CD4-positive, alpha-beta T cell (primary cell): ENCODE results near the gene ANAPC7. TPM values are rescaled to one million over a fixed set of nuclear protein-coding genes. Genes with fewer than 3 reads are reported as not detected.
"Not testable (repeated sequence)": the region's sequence is repeated elsewhere in the genome, so short reads cannot be mapped to it uniquely, and the experiment has no call there.

ENCODE experiments used
- ATAC-seq: fragments of 200-7000 bp; cut with Tn5 transposase; one replicate; pipeline ENCODE4 v1.10.0; 2022; ENCODE audit warnings: mild to moderate bottlenecking; ENCODE audit not compliant: poor library complexity
- CTCF ChIA-PET: fragments of 350-600 bp; sonication (Branson Sonifier 250); formaldehyde crosslinking; loops from one replicate; lab custom pipeline; 2021; ENCODE audit warnings: antibody characterized with exemption, inconsistent platforms; lab: Charles Lee
- POLR2A ChIA-PET: fragments of 350-600 bp; sonication (Branson Sonifier 250); formaldehyde crosslinking; loops from one replicate; lab custom pipeline; 2021; ENCODE audit warnings: antibody characterized with exemption, inconsistent platforms; lab: Charles Lee
- DNase-seq, 14 experiments: peaks; one replicate each; pipeline ENCODE4 v3.0.0-alpha.2; 2013 to 2020; ENCODE audit warnings: mixed read lengths in 2 of 14
- H3K27ac ChIP-seq, 2 donors: one replicate each; pipeline versions ENCODE4 v1.5.1 to v1.7.0; 2013; ENCODE audit warnings: low read length in 2 of 2, low read depth in 1 of 2, mild to moderate bottlenecking in 1 of 2
- H3K27me3 ChIP-seq, 2 experiments: 1 replicate in 1 of 2; 2 replicates in 1 of 2; pipeline versions ENCODE4 v1.6.1 to v1.7.0; 2013; ENCODE audit warnings: low read length in 2 of 2, control low read depth in 1 of 2, mild to moderate bottlenecking in 1 of 2, moderate library complexity in 1 of 2; ENCODE audit not compliant: insufficient read depth in 2 of 2, control insufficient read depth in 1 of 2
- H3K36me3 ChIP-seq: one replicate; pipeline ENCODE4 v1.6.1; 2013; ENCODE audit warnings: low read length, control low read depth; ENCODE audit not compliant: insufficient read depth
- H3K4me1 ChIP-seq: one replicate; pipeline ENCODE4 v1.6.1; 2013; ENCODE audit warnings: low read length, control low read depth; ENCODE audit not compliant: insufficient read depth
- H3K4me3 ChIP-seq: one replicate; pipeline ENCODE4 v1.5.1; 2013; ENCODE audit warnings: mild to moderate bottlenecking, low read length, moderate library complexity
- H3K9me3 ChIP-seq, 2 experiments: 1 replicate in 1 of 2; 2 replicates in 1 of 2; pipeline versions ENCODE4 v1.6.1 to v1.7.0; 2013; ENCODE audit warnings: low read length in 2 of 2, mild to moderate bottlenecking in 2 of 2, control low read depth in 1 of 2, moderate library complexity in 1 of 2; ENCODE audit not compliant: control insufficient read depth in 1 of 2, insufficient read depth in 1 of 2
- H3K27ac Mint-ChIP-seq: one replicate; pipeline ENCODE4 v1.8.0; 2020; ENCODE audit warnings: mixed read lengths
- H3K27me3 Mint-ChIP-seq: one replicate; pipeline ENCODE4 v1.8.0; 2021; ENCODE audit warnings: mixed read lengths
- H3K36me3 Mint-ChIP-seq: one replicate; pipeline ENCODE4 v1.8.0; 2021; ENCODE audit warnings: low read depth, mixed read lengths
- H3K4me1 Mint-ChIP-seq: one replicate; pipeline ENCODE4 v1.8.0; 2021; ENCODE audit warnings: low read depth, mixed read lengths
- H3K4me3 Mint-ChIP-seq: one replicate; pipeline ENCODE4 v1.8.0; 2020; ENCODE audit warnings: mild to moderate bottlenecking, mixed read lengths
- H3K9me3 Mint-ChIP-seq: one replicate; pipeline ENCODE4 v1.8.0; 2020; ENCODE audit warnings: mixed read lengths
- CTCF ChIP-seq: fragments of 200-600 bp; IDR thresholded peaks from one replicate; pipeline ENCODE4 v1.8.0; 2022; ENCODE audit warnings: antibody characterized with exemption, mild to moderate bottlenecking
- intact Hi-C, 2 experiments: fragments of 100-400 bp; cut with DNase I in 1 of 2; cut with micrococcal nuclease in 1 of 2; formaldehyde crosslinking; loops; one replicate each; pipeline versions ENCODE4 v1.15.1 to v1.9.0; 2023 to 2025; cut with DNase I, micrococcal nuclease
- total RNA-seq, 174 experiments: library from RNA in 2 of 174; stranded (reverse) in 2 of 174; gene quantifications; one replicate each; pipeline ENCODE4 v1.2.3 and lab custom pipeline; 2021 to 2026

Gene ANAPC7
- total RNA-seq, 2 experiments from 2014 or later = 16.4 to 18.2 TPM

- no peak overlapping the region for H3K4me3 Mint-ChIP-seq
- intact Hi-C loops = no loop called here
- Histone ChIP-seq H3K27ac (no peak overlapping the region), H3K4me1 (no peaks in the 10 kb centered on the region), H3K9me3 (no peaks in the 10 kb centered on the region), H3K4me3 (no peak overlapping the region), H3K36me3 (no peaks in the 10 kb centered on the region), H3K27me3 (no peaks in the 10 kb centered on the region)
- H3K27ac Mint-ChIP-seq = no peak overlapping the region
- H3K9me3 Mint-ChIP-seq = no peaks in the 10 kb centered on the region
- ATAC-seq = no peak
- H3K4me1 Mint-ChIP-seq = no peaks in the 10 kb centered on the region
- H3K36me3 Mint-ChIP-seq = no peaks in the 10 kb centered on the region
- peaks cover 4% of the 10 kb centered on the region for H3K27me3 Mint-ChIP-seq
- no peak for DNase-seq
- ChIA-PET CTCF (no interaction called here), POLR2A (interaction anchor here (0.7 kb wide), 1 partner anchor 60 kb away, joined by 3 read pairs; no protein-coding TSS in a partner anchor)
- TF ChIP-seq CTCF = no peak
Observed at GRCh38 chr12:110424237-110424636, 20.7 kb upstream of the ANAPC7 start.

DNA sequence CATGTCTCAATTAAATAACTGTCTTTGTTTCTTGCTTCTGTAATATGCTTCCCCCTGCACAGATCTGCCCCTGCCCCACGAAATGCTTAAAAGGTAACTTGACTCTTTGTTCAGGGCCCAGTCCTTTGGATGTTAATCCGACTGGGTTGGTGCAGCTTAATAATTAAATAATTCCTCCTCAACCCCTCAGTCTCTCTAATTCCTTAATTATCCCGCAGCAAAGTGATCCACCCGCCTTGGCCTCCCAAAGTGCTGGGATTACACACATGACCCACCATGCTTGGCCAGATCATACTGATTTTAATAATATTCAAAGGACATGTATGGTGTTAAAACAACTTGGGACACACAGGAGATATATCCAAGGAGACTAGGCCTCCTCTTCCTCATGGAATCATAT is 18.2 kb upstream of the ANAPC7 start:
- ATAC-seq (no peak), DNase-seq (no peak)
- H3K27me3 ChIP-seq = no peaks in the 10 kb centered on the region
- ChIA-PET POLR2A (no interaction called here), CTCF (interaction anchor here (3.2 kb wide), 1 partner anchor 10 kb away, joined by 19 read pairs; no protein-coding TSS in a partner anchor)
- H3K4me1 ChIP-seq = no peaks in the 10 kb centered on the region
- intact Hi-C loops = no loop called here
- no peak for TF ChIP-seq CTCF
- H3K36me3 Mint-ChIP-seq = no peaks in the 10 kb centered on the region
- no peak overlapping the region for H3K4me3 ChIP-seq
- peaks cover 4% of the 10 kb centered on the region for H3K27me3 Mint-ChIP-seq
- H3K27ac Mint-ChIP-seq = no peak overlapping the region
- H3K9me3 ChIP-seq = no peaks in the 10 kb centered on the region
- H3K4me1 Mint-ChIP-seq = no peaks in the 10 kb centered on the region
- H3K36me3 ChIP-seq = no peaks in the 10 kb centered on the region
- no peak overlapping the region for H3K27ac ChIP-seq
- no peak overlapping the region for H3K4me3 Mint-ChIP-seq
- H3K9me3 Mint-ChIP-seq = no peaks in the 10 kb centered on the region

DNA sequence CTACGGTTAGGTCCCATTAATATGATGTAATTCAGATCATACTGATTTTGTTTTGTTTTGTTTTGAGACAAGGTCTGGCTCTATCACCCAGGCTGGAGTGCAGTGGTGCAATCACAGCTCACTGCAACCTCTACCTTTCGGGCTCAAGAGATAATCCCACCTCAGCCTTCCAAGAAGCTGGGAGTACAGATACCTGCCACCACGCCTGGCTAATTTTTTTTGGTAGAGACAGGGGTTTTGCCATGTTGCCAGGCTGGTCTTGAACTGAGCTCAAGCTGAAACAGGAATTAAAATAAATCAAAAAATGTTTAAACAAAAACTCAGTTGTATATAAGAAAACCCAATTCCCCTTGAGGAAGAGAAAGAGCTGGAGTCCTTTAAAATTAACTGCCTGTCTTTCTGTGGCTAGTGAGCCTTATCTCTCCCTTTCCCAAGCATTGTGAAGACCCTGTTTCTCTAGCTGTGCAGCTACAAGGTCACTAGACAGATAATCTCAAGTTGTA is 17.7 kb upstream of the ANAPC7 start:
- POLR2A ChIA-PET = no interaction called here
- no peaks in the 10 kb centered on the region for H3K36me3 Mint-ChIP-seq
- Histone ChIP-seq H3K4me3 (no peak overlapping the region), H3K4me1 (no peaks in the 10 kb centered on the region), H3K27ac (no peak overlapping the region), H3K36me3 (no peaks in the 10 kb centered on the region), H3K9me3 (no peaks in the 10 kb centered on the region), H3K27me3 (no peaks in the 10 kb centered on the region)
- H3K4me3 Mint-ChIP-seq = no peak overlapping the region
- no peak for TF ChIP-seq CTCF
- intact Hi-C loops = no loop called here
- H3K27me3 Mint-ChIP-seq = peaks cover 4% of the 10 kb centered on the region
- no peaks in the 10 kb centered on the region for H3K4me1 Mint-ChIP-seq
- CTCF ChIA-PET = interaction anchor here (3.2 kb wide), 1 partner anchor 10 kb away, joined by 19 read pairs; no protein-coding TSS in a partner anchor
- no peak for DNase-seq
- no peaks in the 10 kb centered on the region for H3K9me3 Mint-ChIP-seq
- no peak for ATAC-seq
- H3K27ac Mint-ChIP-seq = no peak overlapping the region

GRCh38 chr12:110420644-110421043 is 17.1 kb upstream of the ANAPC7 start:
- H3K9me3 Mint-ChIP-seq, H3K36me3 Mint-ChIP-seq, intact Hi-C loops, H3K27ac Mint-ChIP-seq, H3K36me3 ChIP-seq, DNase-seq, H3K27ac ChIP-seq, H3K4me3 Mint-ChIP-seq, POLR2A ChIA-PET, H3K27me3 Mint-ChIP-seq, ATAC-seq, H3K9me3 ChIP-seq, H3K4me3 ChIP-seq, H3K4me1 ChIP-seq, H3K4me1 Mint-ChIP-seq, H3K27me3 ChIP-seq: not testable (repeated sequence)
- CTCF ChIA-PET = interaction anchor here (3.2 kb wide), 1 partner anchor 11 kb away, joined by 19 read pairs; no protein-coding TSS in a partner anchor

DNA sequence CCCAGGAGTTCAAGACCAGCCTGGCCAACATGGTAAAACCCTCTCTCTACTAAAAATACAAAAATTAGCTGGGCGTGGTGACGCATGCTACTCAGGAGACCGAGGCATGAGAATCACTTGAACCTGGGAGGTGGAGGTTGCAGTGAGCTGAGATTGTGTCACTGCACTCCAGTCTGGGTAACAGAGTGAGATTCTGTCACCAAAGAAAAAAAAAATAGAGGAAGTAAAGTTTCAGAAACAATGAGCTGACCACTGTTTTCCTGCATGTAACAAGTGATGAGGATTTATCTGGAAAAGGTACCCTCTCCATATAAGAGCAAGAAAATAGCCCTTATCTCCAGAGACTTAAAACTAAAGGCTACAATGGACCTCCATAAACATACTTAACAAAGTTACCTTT is 13.6 kb upstream of the ANAPC7 start:
- H3K4me1 Mint-ChIP-seq, H3K27ac Mint-ChIP-seq, H3K9me3 Mint-ChIP-seq, H3K36me3 Mint-ChIP-seq, H3K27ac ChIP-seq, H3K27me3 ChIP-seq, DNase-seq, H3K27me3 Mint-ChIP-seq, H3K4me3 Mint-ChIP-seq, CTCF ChIA-PET, H3K4me3 ChIP-seq, H3K4me1 ChIP-seq, ATAC-seq, intact Hi-C loops, H3K36me3 ChIP-seq, H3K9me3 ChIP-seq: not testable (repeated sequence)
- POLR2A ChIA-PET = interaction anchor here (0.9 kb wide), 1 partner anchor 15 kb away, joined by 3 read pairs; no protein-coding TSS in a partner anchor
